ENCODE results near the gene C1QTNF2. TPM values are rescaled to one million over a fixed set of nuclear protein-coding genes. Genes with fewer than 3 reads are reported as not detected.

C1QTNF2 gene
- total RNA-seq, 1 donor from 2014 or later = 1.4 TPM

- intact Hi-C loops (cut with micrococcal nuclease) = no loop called here
- H3K27me3 ChIP-seq (ENCODE audit: low read depth) = no peaks in the 10 kb centered on the region
- H3K36me3 ChIP-seq = no peaks in the 10 kb centered on the region
- no peaks in the 10 kb centered on the region for H3K9me3 ChIP-seq (replicated peaks)
- H3K27ac ChIP-seq (replicated peaks) = no peak overlapping the region
- no peak for DNase-seq
- H3K4me3 ChIP-seq = no peak overlapping the region
- no peak for TF ChIP-seq CTCF (IDR thresholded peaks at IDR 0.05; ENCODE audit: borderline replicate concordance)
- H3K4me1 ChIP-seq = no peaks in the 10 kb centered on the region
Measured at GRCh38 chr5:160330212-160330611, 40.2 kb downstream of the C1QTNF2 start.

- no peak for TF ChIP-seq CTCF (IDR thresholded peaks at IDR 0.05; ENCODE audit: borderline replicate concordance)
- no peak for DNase-seq
- H3K36me3 ChIP-seq = no peaks in the 10 kb centered on the region
- H3K27ac ChIP-seq (replicated peaks) = no peak overlapping the region
- no peaks in the 10 kb centered on the region for H3K27me3 ChIP-seq (ENCODE audit: low read depth)
- intact Hi-C loops (cut with micrococcal nuclease) = no loop called here
- no peaks in the 10 kb centered on the region for H3K9me3 ChIP-seq (replicated peaks)
- H3K4me1 ChIP-seq = no peaks in the 10 kb centered on the region
- no peak overlapping the region for H3K4me3 ChIP-seq
Measured at GRCh38 chr5:160327818-160328217, 42.6 kb downstream of the C1QTNF2 start.

- TF ChIP-seq CTCF (IDR thresholded peaks at IDR 0.05; ENCODE audit: borderline replicate concordance) = no peak
- no peak overlapping the region for H3K27ac ChIP-seq (replicated peaks)
- intact Hi-C loops (cut with micrococcal nuclease) = no loop called here
Measured at GRCh38 chr5:160326981-160327380, 43.4 kb downstream of the C1QTNF2 start.

GRCh38 chr5:160325716-160326115 is 44.7 kb downstream of the C1QTNF2 start:
- Histone ChIP-seq H3K27me3 (ENCODE audit: low read depth) (no peaks in the 10 kb centered on the region), H3K9me3 (replicated peaks) (no peaks in the 10 kb centered on the region), H3K27ac (replicated peaks) (no peak overlapping the region), H3K36me3 (no peaks in the 10 kb centered on the region), H3K4me3 (no peak overlapping the region), H3K4me1 (no peaks in the 10 kb centered on the region)
- DNase-seq = no peak
- intact Hi-C loops (cut with micrococcal nuclease) = no loop called here
- no peak for TF ChIP-seq CTCF (IDR thresholded peaks at IDR 0.05; ENCODE audit: borderline replicate concordance)

More at GRCh38 chr5:160326981-160327380, 43.4 kb downstream of the C1QTNF2 start:
- Histone ChIP-seq H3K9me3 (replicated peaks) (no peaks in the 10 kb centered on the region), H3K36me3 (no peaks in the 10 kb centered on the region), H3K4me1 (no peaks in the 10 kb centered on the region), H3K27me3 (ENCODE audit: low read depth) (no peaks in the 10 kb centered on the region), H3K4me3 (no peak overlapping the region)
- DNase-seq = no peak

GRCh38 chr5:160324886-160325285 is 45.5 kb downstream of the C1QTNF2 start:
- no peak overlapping the region for H3K27ac ChIP-seq (replicated peaks)
- no peaks in the 10 kb centered on the region for H3K36me3 ChIP-seq
- H3K4me3 ChIP-seq = no peak overlapping the region
- H3K9me3 ChIP-seq (replicated peaks) = no peaks in the 10 kb centered on the region
- H3K4me1 ChIP-seq = no peaks in the 10 kb centered on the region
- TF ChIP-seq CTCF (IDR thresholded peaks at IDR 0.05; ENCODE audit: borderline replicate concordance) = no peak
- intact Hi-C loops (cut with micrococcal nuclease) = no loop called here
- no peaks in the 10 kb centered on the region for H3K27me3 ChIP-seq (ENCODE audit: low read depth)
- no peak for DNase-seq

- no peak overlapping the region for H3K4me3 ChIP-seq
- H3K36me3 ChIP-seq = no peaks in the 10 kb centered on the region
- TF ChIP-seq CTCF (IDR thresholded peaks at IDR 0.05; ENCODE audit: borderline replicate concordance) = no peak
- H3K4me1 ChIP-seq = no peaks in the 10 kb centered on the region
- H3K27ac ChIP-seq (replicated peaks) = no peak overlapping the region
- intact Hi-C loops (cut with micrococcal nuclease) = no loop called here
- H3K27me3 ChIP-seq (ENCODE audit: low read depth) = no peaks in the 10 kb centered on the region
- no peak for DNase-seq
- no peaks in the 10 kb centered on the region for H3K9me3 ChIP-seq (replicated peaks)
Measured at GRCh38 chr5:160318409-160318808, 52.0 kb downstream of the C1QTNF2 start.

All from left ventricle myocardium inferior (tissue), 1 donor.